Measurements from ENCODE around the gene PDE2A. TPM values are rescaled to one million over a fixed set of nuclear protein-coding genes. Genes with fewer than 3 reads are reported as not detected.

PDE2A gene
- total RNA-seq, 1 donor from 2014 or later: 0.11 TPM

DNA sequence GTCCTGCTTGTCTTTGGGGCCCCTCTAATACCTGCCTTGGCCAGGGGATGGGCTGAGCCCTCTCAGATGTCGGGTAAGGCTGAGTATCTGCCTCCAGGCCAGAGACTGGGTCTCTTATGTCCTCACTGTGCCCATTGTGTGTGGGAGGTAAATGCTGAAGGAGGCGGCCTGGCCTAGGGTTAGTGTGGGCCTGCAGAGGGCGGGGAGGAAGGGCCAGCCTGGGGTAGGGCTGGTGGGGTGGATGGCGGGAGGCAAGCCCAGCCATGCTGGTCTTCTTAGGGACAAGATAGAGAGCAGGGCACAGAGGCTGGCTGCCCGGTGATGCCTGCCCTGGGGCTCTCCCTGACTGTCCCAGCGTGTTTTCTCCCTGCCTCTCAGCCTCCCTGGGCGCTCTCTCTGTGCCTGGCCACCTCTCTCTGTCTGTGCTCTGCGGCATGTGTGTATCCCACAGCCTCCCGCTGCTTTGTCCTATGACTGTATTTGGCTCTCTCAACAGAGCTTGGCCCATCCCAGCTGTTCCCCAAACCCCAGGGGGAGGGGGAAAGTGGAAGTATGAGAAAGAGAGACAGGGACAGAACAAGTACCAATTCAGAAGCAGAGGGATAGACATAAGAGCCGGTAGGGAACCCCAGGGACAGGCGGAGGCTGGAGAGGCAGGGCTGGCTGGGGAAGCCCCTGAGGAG, 57.0 kb downstream of the PDE2A start:
- DNase-seq (ENCODE audit: low spot score): peak; percentile 29
- TF ChIP-seq, protein P1, sequence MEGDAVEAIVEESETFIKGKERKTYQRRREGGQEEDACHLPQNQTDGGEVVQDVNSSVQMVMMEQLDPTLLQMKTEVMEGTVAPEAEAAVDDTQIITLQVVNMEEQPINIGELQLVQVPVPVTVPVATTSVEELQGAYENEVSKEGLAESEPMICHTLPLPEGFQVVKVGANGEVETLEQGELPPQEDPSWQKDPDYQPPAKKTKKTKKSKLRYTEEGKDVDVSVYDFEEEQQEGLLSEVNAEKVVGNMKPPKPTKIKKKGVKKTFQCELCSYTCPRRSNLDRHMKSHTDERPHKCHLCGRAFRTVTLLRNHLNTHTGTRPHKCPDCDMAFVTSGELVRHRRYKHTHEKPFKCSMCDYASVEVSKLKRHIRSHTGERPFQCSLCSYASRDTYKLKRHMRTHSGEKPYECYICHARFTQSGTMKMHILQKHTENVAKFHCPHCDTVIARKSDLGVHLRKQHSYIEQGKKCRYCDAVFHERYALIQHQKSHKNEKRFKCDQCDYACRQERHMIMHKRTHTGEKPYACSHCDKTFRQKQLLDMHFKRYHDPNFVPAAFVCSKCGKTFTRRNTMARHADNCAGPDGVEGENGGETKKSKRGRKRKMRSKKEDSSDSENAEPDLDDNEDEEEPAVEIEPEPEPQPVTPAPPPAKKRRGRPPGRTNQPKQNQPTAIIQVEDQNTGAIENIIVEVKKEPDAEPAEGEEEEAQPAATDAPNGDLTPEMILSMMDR (IDR thresholded peaks at IDR 0.05): no peak
- TF ChIP-seq EZH2phosphoT487 (IDR thresholded peaks at IDR 0.05): no peak
- no peak for TF ChIP-seq EZH2 (IDR thresholded peaks at IDR 0.05)

GRCh38 chr11:72616655-72617054, 57.6 kb downstream of the PDE2A start:
- H3K4me2 ChIP-seq: no peak overlapping the region
- Mint-ChIP-seq H3K36me3 (no peaks in the 10 kb centered on the region), H3K4me3 (no peak overlapping the region), H3K27ac (no peak overlapping the region), H3K9me3 (no peaks in the 10 kb centered on the region), H3K4me1 (peaks cover 9% of the 10 kb centered on the region), H3K27me3 (ENCODE audit: insufficient read depth, low read depth) (peaks cover 6% of the 10 kb centered on the region)
- no peaks in the 10 kb centered on the region for H3K79me2 ChIP-seq (ENCODE audit: low read depth)
- TF ChIP-seq EZH2 (IDR thresholded peaks at IDR 0.05) (no peak), EZH2phosphoT487 (IDR thresholded peaks at IDR 0.05) (no peak)
- TF ChIP-seq, protein P1 (IDR thresholded peaks at IDR 0.05): no peak
- H3K9ac ChIP-seq: no peak overlapping the region
- H3K9me3 ChIP-seq (ENCODE audit: low read depth): no peaks in the 10 kb centered on the region
- no peak overlapping the region for H3K27ac ChIP-seq
- H3K4me1 ChIP-seq: peaks cover 12% of the 10 kb centered on the region
- no peaks in the 10 kb centered on the region for H3K36me3 ChIP-seq
- H3F3A ChIP-seq (ENCODE audit: low read depth): no peaks in the 10 kb centered on the region
- H2AFZ ChIP-seq (replicated peaks): no peak overlapping the region
- no peak overlapping the region for H3K4me3 ChIP-seq
- DNase-seq (ENCODE audit: low spot score): no peak
- H3K27me3 ChIP-seq: no peaks in the 10 kb centered on the region
- no peaks in the 10 kb centered on the region for H4K20me1 ChIP-seq (ENCODE audit: low read depth)

More for the DNA sequence above, 57.0 kb downstream of the PDE2A start:
- H3K4me2 ChIP-seq: no peak overlapping the region
- no peaks in the 10 kb centered on the region for H3K79me2 ChIP-seq (ENCODE audit: low read depth)
- Mint-ChIP-seq H3K36me3 (no peaks in the 10 kb centered on the region), H3K27me3 (ENCODE audit: insufficient read depth, low read depth) (peaks cover 6% of the 10 kb centered on the region), H3K27ac (peak overlapping the region; percentile 68), H3K4me1 (peaks cover 9% of the 10 kb centered on the region), H3K4me3 (no peak overlapping the region), H3K9me3 (no peaks in the 10 kb centered on the region)
- H3K9me3 ChIP-seq (ENCODE audit: low read depth): no peaks in the 10 kb centered on the region
- H2AFZ ChIP-seq (replicated peaks): no peak overlapping the region
- peaks cover 3% of the 10 kb centered on the region for H3K27me3 ChIP-seq
- no peak overlapping the region for H3K4me3 ChIP-seq
- H3F3A ChIP-seq (ENCODE audit: low read depth): no peaks in the 10 kb centered on the region
- peaks cover 12% of the 10 kb centered on the region for H3K4me1 ChIP-seq
- H3K27ac ChIP-seq: no peak overlapping the region
- H3K36me3 ChIP-seq: no peaks in the 10 kb centered on the region
- H3K9ac ChIP-seq: no peak overlapping the region
- H4K20me1 ChIP-seq (ENCODE audit: low read depth): no peaks in the 10 kb centered on the region

GRCh38 chr11:72615329-72615728, 58.9 kb downstream of the PDE2A start:
- no peak overlapping the region for H2AFZ ChIP-seq (replicated peaks)
- H3K27me3 ChIP-seq: peaks cover 5% of the 10 kb centered on the region
- peaks cover 12% of the 10 kb centered on the region for H3K4me1 ChIP-seq
- peak overlapping the region; percentile 78 for H3K27ac Mint-ChIP-seq
- H3K27me3 Mint-ChIP-seq (ENCODE audit: insufficient read depth, low read depth): peaks cover 10% of the 10 kb centered on the region
- H3K4me2 ChIP-seq: no peak overlapping the region
- no peaks in the 10 kb centered on the region for H3K9me3 ChIP-seq (ENCODE audit: low read depth)
- no peaks in the 10 kb centered on the region for H3K36me3 ChIP-seq
- no peaks in the 10 kb centered on the region for H3K36me3 Mint-ChIP-seq
- DNase-seq (ENCODE audit: low spot score): no peak
- H3K9me3 Mint-ChIP-seq: no peaks in the 10 kb centered on the region
- no peaks in the 10 kb centered on the region for H4K20me1 ChIP-seq (ENCODE audit: low read depth)
- H3K4me1 Mint-ChIP-seq: peaks cover 9% of the 10 kb centered on the region
- no peaks in the 10 kb centered on the region for H3K79me2 ChIP-seq (ENCODE audit: low read depth)
- H3K4me3 ChIP-seq: no peak overlapping the region
- H3F3A ChIP-seq (ENCODE audit: low read depth): no peaks in the 10 kb centered on the region
- no peak overlapping the region for H3K9ac ChIP-seq
- TF ChIP-seq EZH2phosphoT487 (IDR thresholded peaks at IDR 0.05): no peak
- TF ChIP-seq EZH2 (IDR thresholded peaks at IDR 0.05): no peak
- TF ChIP-seq, protein P1 (IDR thresholded peaks at IDR 0.05): no peak
- no peak overlapping the region for H3K27ac ChIP-seq
- H3K4me3 Mint-ChIP-seq: no peak overlapping the region

Data from neural progenitor cell (in vitro differentiated cells).